Right lobe of liver (tissue), 4 donors: ENCODE results near the gene SRP9.

Source experiments
- CTCF ChIP-seq, 4 donors: fragments of 200-600 bp in 3 of 4; fragments of 450-650 bp in 1 of 4; IDR thresholded peaks; one replicate each; pipeline versions ENCODE4 v1.5.1 to v1.8.0; 2016 to 2022; ENCODE audit warnings: antibody characterized with exemption in 4 of 4, mild to moderate bottlenecking in 2 of 4
- POLR2A ChIP-seq: fragments of 450-650 bp; IDR thresholded peaks from one replicate; pipeline ENCODE4 v1.6.1; 2017; ENCODE audit warnings: antibody characterized with exemption, mild to moderate bottlenecking
- donor health status: DM: no; HTN: no; CAD: no.
- donor health status: DM: no; HTN: no; CAD: no.
- donor health status: DM: no; HTN: yes; CAD: no.

GRCh38 chr1:225750420-225750819 is 27.2 kb upstream of the SRP9 start:
- TF ChIP-seq CTCF (IDR thresholded peaks at IDR 0.05) (no peak), POLR2A (no peak)
